ENCODE results near the gene PAGR1. TPM values are rescaled to one million over a fixed set of nuclear protein-coding genes. Genes with fewer than 3 reads are reported as not detected.

PAGR1 gene
- total and polyA plus RNA-seq, 10 of the 15 experiments (the other 5 are each of a cell fraction or from before 2014, with no cell fraction given): 1.1 to 57.7 (median 23.4) TPM

- TF ChIP-seq ZZZ3 (IDR thresholded peaks at IDR 0.05; ENCODE audit: control insufficient read depth, insufficient read length, low read depth) (no peak), ZBTB33 (IDR thresholded peaks at IDR 0.05) (0 out of 2 replicates have a peak, but pooled peaks have one; percentile 18), DPF2 (IDR thresholded peaks at IDR 0.05) (peak; percentile 72; the same call in 1 of the 2 replicates), PKNOX1 (IDR thresholded peaks at IDR 0.05) (peak; percentile 53; the same call in 1 of the 2 replicates), SKIL (IDR thresholded peaks at IDR 0.05; ENCODE audit: low read depth, poor library complexity, severe bottlenecking) (peak; percentile 71), SMAD1 (IDR thresholded peaks at IDR 0.05; ENCODE audit: low read depth, partially characterized antibody) (peak; percentile 57), NKRF (conservative IDR thresholded peaks at IDR 0.05) (peak; percentile 58), SRF (IDR thresholded peaks at IDR 0.05; ENCODE audit: low read depth in 2 of 2, low read length in 2 of 2) (no peak), CREB1 (IDR thresholded peaks at IDR 0.05; ENCODE audit: low read depth) (no peak), ZNF207 (IDR thresholded peaks at IDR 0.05; ENCODE audit: borderline replicate concordance) (peak; percentile 77), YBX1 (IDR thresholded peaks at IDR 0.05) (peak; percentile 75; the same call in 1 of the 2 replicates), KLF5 (IDR thresholded peaks at IDR 0.05; ENCODE audit: partially characterized antibody) (peak; percentile 39), TAF1 (IDR thresholded peaks at IDR 0.05; ENCODE audit: borderline replicate concordance, low read depth, low read length) (peak; percentile 90), GABPA (IDR thresholded peaks at IDR 0.05; ENCODE audit: low read depth) (no peak), TCF3 (IDR thresholded peaks at IDR 0.05; ENCODE audit: borderline replicate concordance, insufficient read depth, low read depth, low read length) (0 out of 2 replicates have a peak, but pooled peaks have one; percentile 52), MXI1 (IDR thresholded peaks at IDR 0.05; ENCODE audit: low read depth, low read length) (peak; percentile 88), CBX5 (IDR thresholded peaks at IDR 0.05; ENCODE audit: low read depth) (no peak), MLLT1 (IDR thresholded peaks at IDR 0.05) (peak; percentile 94), SMC3 (IDR thresholded peaks at IDR 0.05; ENCODE audit: borderline replicate concordance, low read length) (peak; percentile 41; the same call in 1 of the 2 replicates), SREBF2 (IDR thresholded peaks at IDR 0.05; ENCODE audit: low read length) (no peak), RBBP5 (conservative IDR thresholded peaks at IDR 0.05) (no peak)
These were observed at the start of gene PAGR1 (continued) for GRCh38 chr16:29815793-29816693.
